HepG2 (cell line): ENCODE results near the gene AIP. TPM values are rescaled to one million over a fixed set of nuclear protein-coding genes. Genes with fewer than 3 reads are reported as not detected.

Experiments
- ELF1 ChIP-seq: sonication (generic); formaldehyde crosslinking; IDR thresholded peaks from 2 replicates; pipeline ENCODE4 v1.4.0; 2020; ENCODE audit warnings: missing genetic modification reagents
- GATAD2A ChIP-seq: IDR thresholded peaks from 2 replicates; pipeline ENCODE4 v1.6.1; 2016
- NR2F2 ChIP-seq: IDR thresholded peaks from 2 replicates; pipeline ENCODE4 v1.6.1; 2012; ENCODE audit warnings: low read depth, inconsistent platforms, borderline replicate concordance
- RXRA ChIP-seq: sonication (generic); formaldehyde crosslinking; IDR thresholded peaks from 2 replicates; pipeline ENCODE4 v1.5.1; 2020; ENCODE audit warnings: missing genetic modification reagents
- TBX2 ChIP-seq: sonication (generic); formaldehyde crosslinking; IDR thresholded peaks from 2 replicates; pipeline ENCODE4 v1.5.0; 2020; ENCODE audit warnings: missing genetic modification reagents, mild to moderate bottlenecking, borderline replicate concordance
- THAP9 ChIP-seq: sonication (generic); formaldehyde crosslinking; IDR thresholded peaks from 2 replicates; pipeline ENCODE4; 2020; ENCODE audit warnings: missing genetic modification reagents, mild to moderate bottlenecking, borderline replicate concordance
- ZNF20 ChIP-seq: sonication (generic); formaldehyde crosslinking; IDR thresholded peaks from 2 replicates; pipeline ENCODE4 v1.4.0; 2020; ENCODE audit warnings: mild to moderate bottlenecking, moderate library complexity, missing genetic modification reagents
- ZNF781 ChIP-seq: sonication (generic); formaldehyde crosslinking; IDR thresholded peaks from 2 replicates; pipeline ENCODE4 v1.5.1; 2020; ENCODE audit warnings: borderline replicate concordance, mild to moderate bottlenecking, missing genetic modification reagents; ENCODE audit errors: not compliant biosample characterization
- ZSCAN31 ChIP-seq: sonication (generic); formaldehyde crosslinking; IDR thresholded peaks from 2 replicates; pipeline ENCODE4 v1.5.0; 2020; ENCODE audit warnings: low read depth, mild to moderate bottlenecking, missing genetic modification reagents
- ZSCAN9 ChIP-seq: IDR thresholded peaks from 2 replicates; pipeline ENCODE4 v1.6.1; 2016; ENCODE audit warnings: borderline replicate concordance
- polyA plus RNA-seq, 8 experiments: library from polyadenylated mRNA; depleted of rRNA in 3 of 8; stranded (reverse) in 7 of 8; unstranded in 1 of 8; fragments of >200 nt; fragmentation: Illumina TruSeq in 4 of 8; extraction: Trizol in 4 of 8; gene quantifications; 2 replicates each; pipeline versions ENCODE4 v1.2.1 to v1.2.3, GENCODE V29; 2011 to 2016; ENCODE audit warnings: low read depth in 4 of 8, missing spikeins in 1 of 8, mixed read lengths in 1 of 8; ENCODE audit not compliant: insufficient read depth in 1 of 8
- total RNA-seq, 5 experiments: library from RNA; depleted of rRNA; stranded (reverse); fragments of >200 nt; fragmentation: Illumina TruSeq; extraction: Trizol; gene quantifications; 2 replicates each; pipeline ENCODE4 v1.2.3, GENCODE V29; 2016; ENCODE audit warnings: low read depth in 1 of 5
- TF ChIP-seq, protein P1 (sequence below): sonication (generic); formaldehyde crosslinking; IDR thresholded peaks from one replicate; pipeline ENCODE4 v1.5.1; 2020; ENCODE audit warnings: mild to moderate bottlenecking, missing genetic modification reagents; ENCODE audit errors: not compliant biosample characterization
- TF ChIP-seq, protein P2 (sequence below): fragments of 450-650 bp; IDR thresholded peaks from 2 replicates; pipeline ENCODE4 v1.6.1; 2017; ENCODE audit warnings: mild to moderate bottlenecking

The AIP gene
- total and polyA plus RNA-seq, 2 of the 13 experiments (the other 11 are each of a cell fraction or from before 2014, with no cell fraction given): 51.8 to 110 TPM

- TF ChIP-seq THAP9: no peak
- TF ChIP-seq ZNF781 (CRISPR knock-in tag): peak; percentile 18
- TF ChIP-seq, protein P1, sequence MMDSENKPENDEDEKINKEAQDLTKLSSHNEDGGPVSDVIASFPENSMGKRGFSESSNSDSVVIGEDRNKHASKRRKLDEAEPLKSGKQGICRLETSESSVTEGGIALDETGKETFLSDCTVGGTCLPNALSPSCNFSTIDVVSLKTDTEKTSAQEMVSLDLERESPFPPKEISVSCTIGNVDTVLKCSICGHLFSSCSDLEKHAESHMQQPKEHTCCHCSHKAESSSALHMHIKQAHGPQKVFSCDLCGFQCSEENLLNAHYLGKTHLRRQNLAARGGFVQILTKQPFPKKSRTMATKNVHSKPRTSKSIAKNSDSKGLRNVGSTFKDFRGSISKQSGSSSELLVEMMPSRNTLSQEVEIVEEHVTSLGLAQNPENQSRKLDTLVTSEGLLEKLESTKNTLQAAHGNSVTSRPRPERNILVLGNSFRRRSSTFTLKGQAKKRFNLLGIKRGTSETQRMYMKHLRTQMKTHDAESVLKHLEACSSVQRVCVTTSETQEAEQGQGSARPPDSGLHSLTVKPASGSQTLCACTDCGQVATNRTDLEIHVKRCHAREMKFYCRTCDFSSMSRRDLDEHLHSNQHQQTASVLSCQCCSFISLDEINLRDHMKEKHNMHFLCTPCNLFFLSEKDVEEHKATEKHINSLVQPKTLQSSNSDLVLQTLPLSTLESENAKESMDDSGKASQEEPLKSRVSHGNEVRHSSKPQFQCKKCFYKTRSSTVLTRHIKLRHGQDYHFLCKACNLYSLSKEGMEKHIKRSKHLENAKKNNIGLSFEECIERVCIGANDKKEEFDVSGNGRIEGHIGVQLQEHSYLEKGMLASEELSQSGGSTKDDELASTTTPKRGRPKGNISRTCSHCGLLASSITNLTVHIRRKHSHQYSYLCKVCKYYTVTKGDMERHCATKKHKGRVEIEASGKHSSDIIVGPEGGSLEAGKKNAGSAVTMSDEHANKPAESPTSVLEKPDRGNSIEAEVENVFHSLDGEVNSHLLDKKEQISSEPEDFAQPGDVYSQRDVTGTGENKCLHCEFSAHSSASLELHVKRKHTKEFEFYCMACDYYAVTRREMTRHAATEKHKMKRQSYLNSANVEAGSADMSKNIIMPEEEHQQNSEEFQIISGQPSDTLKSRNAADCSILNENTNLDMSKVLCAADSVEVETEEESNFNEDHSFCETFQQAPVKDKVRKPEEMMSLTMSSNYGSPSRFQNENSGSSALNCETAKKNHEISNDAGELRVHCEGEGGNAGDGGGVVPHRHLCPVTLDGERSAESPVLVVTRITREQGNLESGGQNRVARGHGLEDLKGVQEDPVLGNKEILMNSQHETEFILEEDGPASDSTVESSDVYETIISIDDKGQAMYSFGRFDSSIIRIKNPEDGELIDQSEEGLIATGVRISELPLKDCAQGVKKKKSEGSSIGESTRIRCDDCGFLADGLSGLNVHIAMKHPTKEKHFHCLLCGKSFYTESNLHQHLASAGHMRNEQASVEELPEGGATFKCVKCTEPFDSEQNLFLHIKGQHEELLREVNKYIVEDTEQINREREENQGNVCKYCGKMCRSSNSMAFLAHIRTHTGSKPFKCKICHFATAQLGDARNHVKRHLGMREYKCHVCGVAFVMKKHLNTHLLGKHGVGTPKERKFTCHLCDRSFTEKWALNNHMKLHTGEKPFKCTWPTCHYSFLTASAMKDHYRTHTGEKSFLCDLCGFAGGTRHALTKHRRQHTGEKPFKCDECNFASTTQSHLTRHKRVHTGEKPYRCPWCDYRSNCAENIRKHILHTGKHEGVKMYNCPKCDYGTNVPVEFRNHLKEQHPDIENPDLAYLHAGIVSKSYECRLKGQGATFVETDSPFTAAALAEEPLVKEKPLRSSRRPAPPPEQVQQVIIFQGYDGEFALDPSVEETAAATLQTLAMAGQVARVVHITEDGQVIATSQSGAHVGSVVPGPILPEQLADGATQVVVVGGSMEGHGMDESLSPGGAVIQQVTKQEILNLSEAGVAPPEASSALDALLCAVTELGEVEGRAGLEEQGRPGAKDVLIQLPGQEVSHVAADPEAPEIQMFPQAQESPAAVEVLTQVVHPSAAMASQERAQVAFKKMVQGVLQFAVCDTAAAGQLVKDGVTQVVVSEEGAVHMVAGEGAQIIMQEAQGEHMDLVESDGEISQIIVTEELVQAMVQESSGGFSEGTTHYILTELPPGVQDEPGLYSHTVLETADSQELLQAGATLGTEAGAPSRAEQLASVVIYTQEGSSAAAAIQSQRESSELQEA (CRISPR knock-in tag): no peak
- no peak for TF ChIP-seq ZNF20 (CRISPR knock-in tag)
- no peak for TF ChIP-seq ELF1 (CRISPR knock-in tag)
- TF ChIP-seq, protein P2, sequence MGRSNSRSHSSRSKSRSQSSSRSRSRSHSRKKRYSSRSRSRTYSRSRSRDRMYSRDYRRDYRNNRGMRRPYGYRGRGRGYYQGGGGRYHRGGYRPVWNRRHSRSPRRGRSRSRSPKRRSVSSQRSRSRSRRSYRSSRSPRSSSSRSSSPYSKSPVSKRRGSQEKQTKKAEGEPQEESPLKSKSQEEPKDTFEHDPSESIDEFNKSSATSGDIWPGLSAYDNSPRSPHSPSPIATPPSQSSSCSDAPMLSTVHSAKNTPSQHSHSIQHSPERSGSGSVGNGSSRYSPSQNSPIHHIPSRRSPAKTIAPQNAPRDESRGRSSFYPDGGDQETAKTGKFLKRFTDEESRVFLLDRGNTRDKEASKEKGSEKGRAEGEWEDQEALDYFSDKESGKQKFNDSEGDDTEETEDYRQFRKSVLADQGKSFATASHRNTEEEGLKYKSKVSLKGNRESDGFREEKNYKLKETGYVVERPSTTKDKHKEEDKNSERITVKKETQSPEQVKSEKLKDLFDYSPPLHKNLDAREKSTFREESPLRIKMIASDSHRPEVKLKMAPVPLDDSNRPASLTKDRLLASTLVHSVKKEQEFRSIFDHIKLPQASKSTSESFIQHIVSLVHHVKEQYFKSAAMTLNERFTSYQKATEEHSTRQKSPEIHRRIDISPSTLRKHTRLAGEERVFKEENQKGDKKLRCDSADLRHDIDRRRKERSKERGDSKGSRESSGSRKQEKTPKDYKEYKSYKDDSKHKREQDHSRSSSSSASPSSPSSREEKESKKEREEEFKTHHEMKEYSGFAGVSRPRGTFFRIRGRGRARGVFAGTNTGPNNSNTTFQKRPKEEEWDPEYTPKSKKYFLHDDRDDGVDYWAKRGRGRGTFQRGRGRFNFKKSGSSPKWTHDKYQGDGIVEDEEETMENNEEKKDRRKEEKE: no peak
- TF ChIP-seq ZSCAN31: no peak
- TF ChIP-seq GATAD2A (CRISPR knock-in tag): no peak
- no peak for TF ChIP-seq NR2F2
- no peak for TF ChIP-seq ZSCAN9 (CRISPR knock-in tag)
- TF ChIP-seq TBX2: no peak
- peak; percentile 57; the same call in 1 of the 2 replicates for TF ChIP-seq RXRA (CRISPR knock-in tag)
Measured at GRCh38 chr11:67507242-67507863, 24.5 kb downstream of the AIP start (continued).
